ENCODE data around the gene FRMD4A. TPM values are rescaled to one million over a fixed set of nuclear protein-coding genes. Genes with fewer than 3 reads are reported as not detected.

The FRMD4A gene
- total RNA-seq, 1 experiment from 2014 or later: 17.1 TPM

- Histone ChIP-seq H3K27ac (no peak overlapping the region), H3K27me3 (no peaks in the 10 kb centered on the region), H3K36me3 (no peaks in the 10 kb centered on the region), H3K4me1 (no peaks in the 10 kb centered on the region), H3K9me3 (replicated peaks) (peaks cover 3% of the 10 kb centered on the region; the same call in 1 of the 2 replicates), H3K4me3 (no peak overlapping the region)
- no peak for DNase-seq
Observed at GRCh38 chr10:14327527-14327926, 3.2 kb downstream of the FRMD4A start.

- Histone ChIP-seq H3K4me1 (no peaks in the 10 kb centered on the region), H3K9me3 (replicated peaks) (peaks cover 3% of the 10 kb centered on the region; the same call in 1 of the 2 replicates), H3K27ac (no peak overlapping the region), H3K27me3 (no peaks in the 10 kb centered on the region), H3K36me3 (no peaks in the 10 kb centered on the region), H3K4me3 (no peak overlapping the region)
- DNase-seq: peak in 1 of 2 experiments; percentile 21
Observed at GRCh38 chr10:14326581-14326980, 4.1 kb downstream of the FRMD4A start.

- peaks cover 3% of the 10 kb centered on the region; the same call in 1 of the 2 replicates for H3K9me3 ChIP-seq (replicated peaks)
- H3K4me1 ChIP-seq: no peaks in the 10 kb centered on the region
- H3K27me3 ChIP-seq: no peaks in the 10 kb centered on the region
- peak; percentile 42 to 62 for DNase-seq
- no peak overlapping the region for H3K4me3 ChIP-seq
- no peaks in the 10 kb centered on the region for H3K36me3 ChIP-seq
- no peak overlapping the region for H3K27ac ChIP-seq
Observed at GRCh38 chr10:14325325-14325955, 5.3 kb downstream of the FRMD4A start.

- Histone ChIP-seq H3K27me3 (no peaks in the 10 kb centered on the region), H3K4me3 (no peak overlapping the region), H3K36me3 (no peaks in the 10 kb centered on the region), H3K4me1 (no peaks in the 10 kb centered on the region), H3K9me3 (replicated peaks) (peaks cover 3% of the 10 kb centered on the region; the same call in 1 of the 2 replicates), H3K27ac (no peak overlapping the region)
- no peak for DNase-seq
Observed at GRCh38 chr10:14322526-14323188, 8.1 kb downstream of the FRMD4A start.

DNA sequence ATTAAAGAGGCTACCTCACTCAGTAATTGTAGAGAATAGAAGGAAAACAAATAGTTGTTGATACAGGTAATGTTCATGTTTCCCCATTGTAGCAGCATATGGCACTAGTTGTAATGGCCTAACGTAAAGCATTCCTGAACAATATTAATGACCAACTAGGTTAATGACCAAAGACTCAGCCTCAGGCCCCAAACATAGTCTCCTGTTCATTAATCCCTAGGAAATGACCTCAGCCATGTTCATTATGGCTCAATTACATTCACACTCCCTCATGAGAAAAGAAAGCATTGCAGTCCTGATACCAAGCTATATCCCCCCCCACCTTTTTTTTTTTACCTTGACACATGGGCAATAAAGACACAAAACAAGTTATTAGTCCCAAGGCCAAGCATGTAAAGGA is 12.7 kb downstream of the FRMD4A start:
- H3K9me3 ChIP-seq (replicated peaks): no peaks in the 10 kb centered on the region
- no peak for DNase-seq
- no peaks in the 10 kb centered on the region for H3K27me3 ChIP-seq
- no peaks in the 10 kb centered on the region for H3K36me3 ChIP-seq
- no peaks in the 10 kb centered on the region for H3K4me1 ChIP-seq
- H3K4me3 ChIP-seq: no peak overlapping the region
- no peak overlapping the region for H3K27ac ChIP-seq

DNA sequence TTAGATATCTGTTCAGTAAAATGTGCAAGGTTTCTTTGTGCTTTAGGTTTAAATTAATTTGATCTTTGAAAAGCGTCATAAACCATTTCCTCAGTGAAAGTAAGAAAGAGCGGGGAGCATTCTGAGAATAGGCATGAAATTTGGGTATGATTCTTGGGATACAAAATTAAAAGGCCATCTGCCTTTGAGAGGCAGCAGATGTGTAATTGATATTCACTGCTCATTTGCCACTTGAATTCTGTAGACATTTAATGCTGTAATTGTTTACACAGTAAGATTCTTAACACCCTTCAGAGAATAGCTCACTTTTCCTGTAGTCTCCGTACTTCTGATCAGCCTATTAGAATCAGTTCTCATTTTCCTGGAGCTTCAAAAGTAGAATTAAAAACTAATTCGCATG is 18.7 kb downstream of the FRMD4A start:
- H3K27me3 ChIP-seq: no peaks in the 10 kb centered on the region
- H3K27ac ChIP-seq: no peak overlapping the region
- H3K9me3 ChIP-seq (replicated peaks): no peaks in the 10 kb centered on the region
- DNase-seq: peak in 1 of 2 experiments; percentile 15
- no peak overlapping the region for H3K4me3 ChIP-seq
- no peaks in the 10 kb centered on the region for H3K36me3 ChIP-seq
- H3K4me1 ChIP-seq: peaks cover 4% of the 10 kb centered on the region; the same call in 1 of the 2 replicates

DNA sequence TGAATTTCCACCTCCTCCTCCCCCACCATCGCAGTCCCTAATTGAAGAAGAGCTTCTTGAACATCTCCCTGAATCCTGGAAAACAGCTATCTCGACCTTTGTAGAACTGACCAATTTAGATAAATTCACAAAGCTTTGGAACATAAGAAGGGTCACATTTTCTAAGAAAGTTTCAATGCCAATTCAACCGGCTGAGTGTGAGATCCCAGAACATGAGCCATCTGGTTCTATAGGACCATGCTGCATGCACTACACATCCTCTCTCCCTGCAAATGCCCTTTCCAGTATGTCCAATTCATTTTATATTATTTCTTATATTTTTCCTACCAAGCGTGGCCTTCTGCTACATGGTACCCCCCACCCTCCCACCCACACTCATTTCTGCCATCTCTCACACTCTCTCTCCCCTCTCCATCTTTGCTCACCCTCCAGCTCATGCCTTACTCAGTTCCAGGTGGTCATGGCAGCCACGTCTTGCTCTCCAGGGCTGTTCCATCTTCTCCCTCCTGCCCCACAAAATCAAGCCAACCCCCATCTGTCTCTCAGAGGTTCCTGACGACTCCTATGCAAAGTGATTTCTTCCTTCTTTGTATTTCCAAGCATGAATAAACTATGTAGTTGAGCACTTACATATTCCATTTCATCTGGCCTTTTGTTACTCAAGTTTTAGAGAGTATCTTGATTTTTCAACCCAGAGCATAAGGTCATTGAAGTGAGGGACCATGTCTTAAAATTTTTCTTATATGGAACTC is 19.3 kb downstream of the FRMD4A start:
- no peaks in the 10 kb centered on the region for H3K36me3 ChIP-seq
- no peak for DNase-seq
- no peaks in the 10 kb centered on the region for H3K27me3 ChIP-seq
- H3K4me3 ChIP-seq: no peak overlapping the region
- H3K9me3 ChIP-seq (replicated peaks): no peaks in the 10 kb centered on the region
- H3K27ac ChIP-seq: no peak overlapping the region
- H3K4me1 ChIP-seq: peaks cover 10% of the 10 kb centered on the region

- DNase-seq: no peak
- H3K27ac ChIP-seq: no peak overlapping the region
- no peak overlapping the region for H3K4me3 ChIP-seq
- H3K36me3 ChIP-seq: no peaks in the 10 kb centered on the region
- no peaks in the 10 kb centered on the region for H3K9me3 ChIP-seq (replicated peaks)
- H3K27me3 ChIP-seq: no peaks in the 10 kb centered on the region
- peaks cover 15% of the 10 kb centered on the region for H3K4me1 ChIP-seq
Observed at GRCh38 chr10:14309593-14309992, 21.1 kb downstream of the FRMD4A start.

DNA sequence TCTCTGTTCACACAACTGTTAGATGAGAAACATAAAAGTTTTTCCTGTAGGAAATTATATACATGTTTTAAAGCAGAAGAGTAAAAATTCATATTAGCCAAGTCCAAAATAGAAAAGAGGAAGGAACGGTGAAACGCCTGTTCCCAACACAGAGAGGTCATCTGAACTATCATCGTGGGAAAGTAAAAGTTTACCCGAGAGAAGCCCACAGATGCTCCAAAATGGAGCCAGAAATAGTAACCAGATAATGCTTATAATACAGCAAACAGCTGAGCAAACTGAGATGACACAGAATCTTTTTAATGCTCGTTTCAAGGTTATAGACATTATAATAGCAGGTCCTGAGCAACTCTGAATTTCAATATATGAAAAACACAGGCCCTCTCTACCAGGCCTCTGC is 24.5 kb downstream of the FRMD4A start:
- Histone ChIP-seq H3K27ac (peak overlapping the region; percentile 43), H3K27me3 (no peaks in the 10 kb centered on the region), H3K36me3 (no peaks in the 10 kb centered on the region), H3K4me3 (no peak overlapping the region), H3K4me1 (peaks cover 11% of the 10 kb centered on the region), H3K9me3 (replicated peaks) (no peaks in the 10 kb centered on the region)
- DNase-seq: peak; percentile 27 to 79

DNA sequence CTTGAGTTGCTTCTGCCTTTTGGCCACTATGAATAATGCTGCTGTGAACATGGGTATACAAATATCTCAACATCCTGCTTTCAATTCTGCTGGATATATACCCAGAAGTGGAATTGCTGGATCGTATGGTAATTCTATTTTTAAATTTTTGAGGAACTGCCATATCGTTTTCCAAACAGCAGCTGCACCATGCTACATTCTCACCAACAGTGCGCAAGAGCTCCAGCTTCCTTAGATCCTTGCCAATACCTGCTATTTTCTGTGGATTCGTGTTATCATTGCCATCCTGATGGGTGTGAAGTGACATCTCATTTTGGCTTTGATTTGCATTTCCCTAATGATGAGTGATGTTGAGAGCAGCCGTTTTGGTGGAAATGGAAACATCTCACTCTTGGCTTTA is 26.7 kb downstream of the FRMD4A start:
- no peaks in the 10 kb centered on the region for H3K27me3 ChIP-seq
- H3K27ac ChIP-seq: no peak overlapping the region
- H3K4me1 ChIP-seq: peaks cover 11% of the 10 kb centered on the region
- peak in 1 of 2 experiments; percentile 14 for DNase-seq
- H3K4me3 ChIP-seq: no peak overlapping the region
- H3K36me3 ChIP-seq: no peaks in the 10 kb centered on the region
- no peaks in the 10 kb centered on the region for H3K9me3 ChIP-seq (replicated peaks)

DNA sequence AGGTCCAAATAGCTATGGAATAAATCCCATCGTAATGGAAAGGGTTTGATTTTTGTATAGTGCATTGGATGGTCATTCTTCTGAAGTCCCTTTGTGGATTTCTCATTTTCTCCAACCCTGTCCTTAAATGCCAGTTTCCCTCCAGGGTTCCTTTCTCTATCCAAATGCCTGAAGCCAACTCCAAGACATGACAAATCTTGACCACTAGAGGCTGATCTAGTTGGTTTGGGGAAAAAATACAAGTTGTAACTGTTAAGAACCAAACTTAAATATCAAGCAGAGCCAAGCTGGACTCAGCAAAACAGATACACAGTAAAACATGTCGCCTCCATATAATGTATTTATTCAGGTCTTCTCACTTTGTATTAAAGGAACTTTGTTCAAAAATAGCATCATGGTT is 28.7 kb downstream of the FRMD4A start:
- no peak for DNase-seq
- Histone ChIP-seq H3K9me3 (replicated peaks) (no peaks in the 10 kb centered on the region), H3K27me3 (no peaks in the 10 kb centered on the region), H3K36me3 (no peaks in the 10 kb centered on the region), H3K27ac (no peak overlapping the region), H3K4me3 (no peak overlapping the region), H3K4me1 (peaks cover 11% of the 10 kb centered on the region)

DNA sequence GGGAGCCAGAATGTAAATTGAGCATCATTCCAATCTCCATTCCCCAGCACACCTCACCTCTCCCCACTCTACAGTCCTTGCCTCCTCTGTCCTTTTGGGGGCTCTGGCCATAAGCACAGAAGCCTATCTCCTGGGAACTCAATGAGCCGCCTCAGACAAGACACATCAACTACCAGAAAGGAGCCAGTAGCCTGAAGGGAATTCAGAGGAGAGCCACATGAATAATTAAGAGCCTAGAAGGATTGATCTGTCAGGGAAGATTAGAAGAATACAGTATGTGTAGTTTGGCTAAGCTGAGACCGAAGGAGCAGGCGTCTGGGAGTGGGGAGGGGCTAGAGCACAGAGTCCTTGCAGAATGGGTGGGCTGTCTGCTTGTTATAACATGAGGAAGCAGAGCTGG is 31.2 kb downstream of the FRMD4A start:
- H3K4me1 ChIP-seq: no peaks in the 10 kb centered on the region; the same call in 1 of the 2 replicates
- H3K4me3 ChIP-seq: no peak overlapping the region
- no peaks in the 10 kb centered on the region for H3K36me3 ChIP-seq
- H3K27ac ChIP-seq: no peak overlapping the region
- no peaks in the 10 kb centered on the region for H3K27me3 ChIP-seq
- DNase-seq: no peak
- no peaks in the 10 kb centered on the region for H3K9me3 ChIP-seq (replicated peaks)

DNA sequence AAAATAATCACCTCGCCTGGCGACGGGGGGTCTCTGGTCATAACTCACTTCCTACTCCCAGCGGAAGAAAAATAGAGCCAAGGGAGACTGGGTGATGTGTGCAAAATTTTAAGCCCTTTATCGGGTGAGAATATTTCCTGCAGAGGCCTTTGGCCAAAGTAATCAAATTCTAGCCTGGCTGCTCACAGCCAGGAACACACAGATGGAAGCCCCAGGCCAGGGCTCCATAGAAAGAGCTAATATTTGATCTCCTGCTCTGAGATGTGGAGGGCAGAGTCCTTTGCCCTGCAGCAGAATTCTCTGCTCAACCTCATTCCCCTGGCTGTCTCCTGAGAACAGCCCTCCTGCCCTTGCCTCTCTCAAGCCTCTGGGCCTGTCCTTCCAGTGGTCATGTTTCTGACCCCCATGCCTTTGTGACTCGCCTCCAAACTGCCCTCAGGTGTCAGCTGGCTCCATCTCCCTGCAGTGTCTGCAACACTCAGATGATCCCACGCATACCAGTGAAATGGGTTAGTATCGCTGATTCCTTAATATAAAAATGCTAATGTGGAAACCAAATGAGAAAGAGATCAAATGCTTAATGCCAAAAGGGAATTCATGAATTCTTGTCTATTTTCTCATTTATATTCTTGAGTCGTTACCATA is 34.5 kb downstream of the FRMD4A start:
- H3K4me1 ChIP-seq: no peaks in the 10 kb centered on the region
- H3K36me3 ChIP-seq: no peaks in the 10 kb centered on the region
- no peaks in the 10 kb centered on the region for H3K9me3 ChIP-seq (replicated peaks)
- H3K27ac ChIP-seq: no peak overlapping the region
- DNase-seq: no peak
- H3K4me3 ChIP-seq: no peak overlapping the region
- no peaks in the 10 kb centered on the region for H3K27me3 ChIP-seq

- no peaks in the 10 kb centered on the region for H3K27me3 ChIP-seq
- H3K4me3 ChIP-seq: no peak overlapping the region
- H3K36me3 ChIP-seq: no peaks in the 10 kb centered on the region
- no peaks in the 10 kb centered on the region for H3K4me1 ChIP-seq
- H3K9me3 ChIP-seq (replicated peaks): no peaks in the 10 kb centered on the region
- H3K27ac ChIP-seq: no peak overlapping the region
- DNase-seq: no peak
Observed at GRCh38 chr10:14294347-14295059, 36.2 kb downstream of the FRMD4A start.
